NCI-H82 (cell line): ENCODE results near the gene PPP1R36.
"Not testable (repeated sequence)": the region's sequence is repeated elsewhere in the genome, so short reads cannot be mapped to it uniquely, and the experiment has no call there.

Source experiments
- DNase-seq: peaks from one replicate; lab custom pipeline; 2025; lab: John Stamatoyannopoulos, UW

PPP1R36 gene

DNA sequence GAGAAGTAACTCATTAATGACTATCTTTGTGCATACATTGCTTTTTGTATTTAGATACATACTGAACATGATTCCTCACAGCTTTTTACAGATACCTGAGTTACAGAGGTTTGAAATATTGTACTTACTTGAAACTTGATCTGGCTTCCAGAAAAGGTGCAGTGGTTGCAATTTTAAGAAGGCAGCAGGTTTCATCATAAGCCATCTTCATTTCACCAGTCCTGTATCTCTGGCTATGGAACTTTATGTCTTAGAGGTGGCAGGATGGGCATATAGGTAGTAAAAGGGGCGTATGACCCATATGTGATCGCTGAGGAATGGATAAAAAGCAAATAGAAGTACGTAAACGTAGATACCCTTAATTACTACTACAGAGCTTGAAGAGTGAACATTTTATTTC is 31.5 kb upstream of the PPP1R36 start:
- DNase-seq = no peak

DNA sequence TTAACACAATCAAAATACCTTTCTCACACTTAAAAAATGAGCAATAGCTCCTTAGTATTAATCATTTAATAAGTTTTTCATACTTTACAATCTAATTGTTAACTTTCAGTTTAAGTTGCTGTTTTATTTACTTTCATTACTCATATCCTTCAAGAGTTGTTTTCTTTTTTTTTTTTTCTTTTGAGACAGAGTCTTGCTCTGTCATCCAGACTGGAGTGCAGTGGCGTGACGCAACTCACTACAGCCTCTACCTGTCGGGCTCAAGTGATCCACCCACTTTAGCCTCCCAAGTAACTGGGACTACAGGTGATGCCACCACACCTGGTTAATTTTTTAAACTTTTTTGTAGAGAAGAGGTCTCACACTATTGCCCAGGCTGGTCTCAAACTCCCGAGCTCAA is 29.1 kb upstream of the PPP1R36 start:
- no peak for DNase-seq

DNA sequence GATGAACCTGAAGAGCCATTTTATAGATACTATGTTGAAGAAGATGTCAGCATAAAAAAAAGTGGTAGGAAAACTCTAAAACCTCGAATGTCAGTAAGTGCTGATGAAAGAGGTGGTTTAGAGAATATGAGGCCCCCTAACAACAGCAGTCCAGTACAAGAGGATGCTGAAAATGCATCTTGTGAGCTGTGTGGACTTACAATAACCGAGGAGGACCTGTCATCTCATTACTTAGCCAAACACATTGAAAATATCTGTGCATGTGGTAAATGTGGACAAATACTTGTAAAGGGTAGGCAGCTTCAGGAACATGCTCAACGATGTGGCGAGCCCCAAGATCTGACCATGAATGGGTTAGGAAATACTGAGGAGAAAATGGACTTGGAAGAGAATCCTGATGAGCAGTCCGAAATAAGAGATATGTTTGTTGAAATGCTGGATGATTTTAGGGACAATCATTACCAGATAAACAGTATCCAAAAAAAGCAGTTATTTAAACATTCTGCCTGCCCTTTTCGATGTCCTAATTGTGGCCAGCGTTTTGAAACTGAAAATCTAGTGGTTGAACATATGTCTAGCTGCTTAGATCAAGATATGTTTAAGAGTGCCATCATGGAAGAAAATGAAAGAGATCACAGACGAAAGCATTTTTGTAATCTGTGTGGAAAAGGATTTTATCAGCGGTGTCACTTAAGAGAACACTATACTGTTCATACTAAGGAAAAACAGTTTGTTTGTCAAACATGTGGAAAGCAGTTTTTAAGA is 27.0 kb upstream of the PPP1R36 start:
- DNase-seq = no peak

DNA sequence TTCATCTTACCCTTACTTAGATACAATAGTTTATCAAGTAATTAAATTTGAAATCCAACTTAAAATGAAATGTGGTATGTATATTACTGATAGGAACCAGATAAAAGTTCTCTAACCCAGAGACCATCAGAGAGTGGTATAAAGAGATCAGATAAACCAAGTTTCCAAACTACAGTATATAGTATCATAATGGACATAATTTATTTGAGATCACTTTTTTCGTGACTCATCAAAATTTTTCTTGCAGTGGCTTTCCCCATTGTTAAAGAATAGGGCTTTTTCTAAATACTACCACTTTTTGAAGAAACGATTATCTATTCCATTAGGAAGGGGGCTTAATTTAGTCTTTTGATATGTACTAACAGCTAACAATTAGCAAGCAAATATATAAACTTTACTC is 24.4 kb upstream of the PPP1R36 start:
- no peak for DNase-seq

DNA sequence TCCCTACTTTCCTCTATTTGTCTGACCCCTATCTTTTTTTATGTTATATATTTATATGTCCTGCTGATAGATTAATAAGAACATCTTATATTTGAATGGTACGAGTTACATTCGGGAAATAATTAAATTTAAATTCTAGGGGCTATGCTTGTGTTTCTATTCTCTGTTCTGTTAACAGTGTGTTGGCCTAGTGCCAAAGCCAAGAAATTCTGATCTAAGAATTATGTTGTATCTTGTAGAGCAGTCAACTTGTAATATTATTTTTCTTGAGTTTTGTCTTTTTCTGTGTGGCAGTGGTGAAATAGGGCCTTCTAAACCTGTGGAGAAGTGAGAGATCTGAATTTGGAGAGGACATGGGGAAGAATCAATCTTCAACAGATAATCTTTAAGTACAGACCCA is 18.2 kb upstream of the PPP1R36 start:
- DNase-seq = peak; percentile 13

DNA sequence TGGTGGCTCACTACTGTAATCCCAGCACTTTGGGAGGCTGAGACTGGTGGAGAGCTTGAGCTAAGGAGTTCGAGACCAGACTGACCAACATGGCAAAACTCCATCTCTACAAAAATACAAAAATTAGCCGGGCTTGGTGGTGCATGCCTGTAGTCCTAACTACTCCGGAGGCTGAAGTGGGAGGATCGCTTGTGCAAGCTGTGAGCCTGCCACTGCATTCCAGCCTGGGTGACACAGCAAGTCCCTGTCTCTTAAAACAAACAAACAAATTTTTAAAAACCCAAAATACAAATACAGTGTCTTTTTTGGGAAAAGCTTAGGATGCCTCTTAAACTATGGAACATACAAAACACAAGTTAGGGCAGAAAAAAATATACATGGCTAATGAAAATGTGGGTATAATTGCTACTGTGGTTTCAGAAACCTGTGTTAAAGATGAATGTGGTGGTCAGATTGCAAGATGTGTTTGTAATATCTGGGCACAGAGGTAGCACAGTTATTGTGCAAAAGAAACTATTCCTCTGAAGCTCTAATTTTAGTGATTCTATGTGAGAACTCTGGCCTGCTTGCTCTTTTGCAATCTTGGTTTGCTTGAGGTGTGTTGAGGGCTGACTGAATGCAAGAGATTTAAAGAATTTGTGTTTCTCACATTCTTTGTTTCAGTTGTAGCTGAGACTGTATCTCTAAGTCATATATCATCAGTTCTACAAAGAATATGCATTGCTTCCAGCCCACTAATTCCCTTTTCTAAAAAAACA is 13.1 kb upstream of the PPP1R36 start:
- DNase-seq = no peak

DNA sequence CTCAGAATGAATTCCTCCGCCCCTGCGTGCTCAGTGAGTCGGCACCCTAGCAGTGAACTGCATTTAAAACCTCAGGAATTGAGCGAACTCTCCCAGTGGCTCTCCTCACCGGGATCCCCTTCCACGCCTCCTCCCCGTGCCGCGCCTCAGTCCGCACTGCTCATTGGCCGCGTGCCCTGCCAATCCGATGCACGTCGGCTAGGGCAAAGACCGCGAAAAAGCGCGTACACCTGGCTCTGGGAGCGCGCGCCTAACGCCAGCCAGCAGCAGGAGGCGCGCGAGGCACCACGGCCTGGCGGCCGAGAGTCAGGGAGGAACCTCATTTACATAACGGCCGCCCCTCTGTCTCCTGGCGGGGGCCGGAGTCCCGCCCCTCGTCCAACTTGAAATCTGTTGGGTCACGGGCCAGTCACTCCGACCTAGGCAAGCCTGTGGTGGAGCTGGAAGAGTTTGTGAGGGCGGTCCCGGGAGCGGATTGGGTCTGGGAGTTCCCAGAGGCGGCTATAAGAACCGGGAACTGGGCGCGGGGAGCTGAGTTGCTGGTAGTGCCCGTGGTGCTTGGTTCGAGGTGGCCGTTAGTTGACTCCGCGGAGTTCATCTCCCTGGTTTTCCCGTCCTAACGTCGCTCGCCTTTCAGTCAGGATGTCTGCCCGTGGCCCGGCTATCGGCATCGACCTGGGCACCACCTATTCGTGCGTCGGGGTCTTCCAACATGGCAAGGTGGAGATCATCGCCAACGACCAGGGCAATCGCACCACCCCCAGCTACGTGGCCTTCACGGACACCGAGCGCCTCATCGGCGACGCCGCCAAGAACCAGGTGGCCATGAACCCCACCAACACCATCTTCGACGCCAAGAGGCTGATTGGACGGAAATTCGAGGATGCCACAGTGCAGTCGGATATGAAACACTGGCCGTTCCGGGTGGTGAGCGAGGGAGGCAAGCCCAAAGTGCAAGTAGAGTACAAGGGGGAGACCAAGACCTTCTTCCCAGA is 9.3 kb upstream of the PPP1R36 start, which contains the start of gene HSPA2:
HSPA2 (plus strand) TSS at position 534 of the 995 bp plus-strand sequence; CDS start at position 643, 109 bp downstream.
- DNase-seq = no peak

DNA sequence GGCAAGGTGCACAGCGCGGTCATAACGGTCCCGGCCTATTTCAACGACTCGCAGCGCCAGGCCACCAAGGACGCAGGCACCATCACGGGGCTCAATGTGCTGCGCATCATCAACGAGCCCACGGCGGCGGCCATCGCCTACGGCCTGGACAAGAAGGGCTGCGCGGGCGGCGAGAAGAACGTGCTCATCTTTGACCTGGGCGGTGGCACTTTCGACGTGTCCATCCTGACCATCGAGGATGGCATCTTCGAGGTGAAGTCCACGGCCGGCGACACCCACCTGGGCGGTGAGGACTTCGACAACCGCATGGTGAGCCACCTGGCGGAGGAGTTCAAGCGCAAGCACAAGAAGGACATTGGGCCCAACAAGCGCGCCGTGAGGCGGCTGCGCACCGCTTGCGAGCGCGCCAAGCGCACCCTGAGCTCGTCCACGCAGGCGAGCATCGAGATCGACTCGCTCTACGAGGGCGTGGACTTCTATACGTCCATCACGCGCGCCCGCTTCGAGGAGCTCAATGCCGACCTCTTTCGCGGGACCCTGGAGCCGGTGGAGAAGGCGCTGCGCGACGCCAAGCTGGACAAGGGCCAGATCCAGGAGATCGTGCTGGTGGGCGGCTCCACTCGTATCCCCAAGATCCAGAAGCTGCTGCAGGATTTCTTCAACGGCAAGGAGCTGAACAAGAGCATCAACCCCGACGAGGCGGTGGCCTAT is 8.3 kb upstream of the PPP1R36 start:
- DNase-seq = no peak

DNA sequence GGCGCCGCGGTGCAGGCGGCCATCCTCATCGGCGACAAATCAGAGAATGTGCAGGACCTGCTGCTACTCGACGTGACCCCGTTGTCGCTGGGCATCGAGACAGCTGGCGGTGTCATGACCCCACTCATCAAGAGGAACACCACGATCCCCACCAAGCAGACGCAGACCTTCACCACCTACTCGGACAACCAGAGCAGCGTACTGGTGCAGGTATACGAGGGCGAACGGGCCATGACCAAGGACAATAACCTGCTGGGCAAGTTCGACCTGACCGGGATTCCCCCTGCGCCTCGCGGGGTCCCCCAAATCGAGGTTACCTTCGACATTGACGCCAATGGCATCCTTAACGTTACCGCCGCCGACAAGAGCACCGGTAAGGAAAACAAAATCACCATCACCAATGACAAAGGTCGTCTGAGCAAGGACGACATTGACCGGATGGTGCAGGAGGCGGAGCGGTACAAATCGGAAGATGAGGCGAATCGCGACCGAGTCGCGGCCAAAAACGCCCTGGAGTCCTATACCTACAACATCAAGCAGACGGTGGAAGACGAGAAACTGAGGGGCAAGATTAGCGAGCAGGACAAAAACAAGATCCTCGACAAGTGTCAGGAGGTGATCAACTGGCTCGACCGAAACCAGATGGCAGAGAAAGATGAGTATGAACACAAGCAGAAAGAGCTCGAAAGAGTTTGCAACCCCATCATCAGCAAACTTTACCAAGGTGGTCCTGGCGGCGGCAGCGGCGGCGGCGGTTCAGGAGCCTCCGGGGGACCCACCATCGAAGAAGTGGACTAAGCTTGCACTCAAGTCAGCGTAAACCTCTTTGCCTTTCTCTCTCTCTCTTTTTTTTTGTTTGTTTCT is 7.6 kb upstream of the PPP1R36 start:
- DNase-seq = no peak

DNA sequence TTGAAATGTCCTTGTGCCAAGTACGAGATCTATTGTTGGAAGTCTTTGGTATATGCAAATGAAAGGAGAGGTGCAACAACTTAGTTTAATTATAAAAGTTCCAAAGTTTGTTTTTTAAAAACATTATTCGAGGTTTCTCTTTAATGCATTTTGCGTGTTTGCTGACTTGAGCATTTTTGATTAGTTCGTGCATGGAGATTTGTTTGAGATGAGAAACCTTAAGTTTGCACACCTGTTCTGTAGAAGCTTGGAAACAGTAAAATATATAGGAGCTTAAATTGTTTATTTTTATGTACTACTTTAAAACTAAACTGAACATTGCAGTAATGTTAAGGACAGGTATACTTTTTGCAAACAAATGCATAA is 6.9 kb upstream of the PPP1R36 start:
- DNase-seq = no peak

DNA sequence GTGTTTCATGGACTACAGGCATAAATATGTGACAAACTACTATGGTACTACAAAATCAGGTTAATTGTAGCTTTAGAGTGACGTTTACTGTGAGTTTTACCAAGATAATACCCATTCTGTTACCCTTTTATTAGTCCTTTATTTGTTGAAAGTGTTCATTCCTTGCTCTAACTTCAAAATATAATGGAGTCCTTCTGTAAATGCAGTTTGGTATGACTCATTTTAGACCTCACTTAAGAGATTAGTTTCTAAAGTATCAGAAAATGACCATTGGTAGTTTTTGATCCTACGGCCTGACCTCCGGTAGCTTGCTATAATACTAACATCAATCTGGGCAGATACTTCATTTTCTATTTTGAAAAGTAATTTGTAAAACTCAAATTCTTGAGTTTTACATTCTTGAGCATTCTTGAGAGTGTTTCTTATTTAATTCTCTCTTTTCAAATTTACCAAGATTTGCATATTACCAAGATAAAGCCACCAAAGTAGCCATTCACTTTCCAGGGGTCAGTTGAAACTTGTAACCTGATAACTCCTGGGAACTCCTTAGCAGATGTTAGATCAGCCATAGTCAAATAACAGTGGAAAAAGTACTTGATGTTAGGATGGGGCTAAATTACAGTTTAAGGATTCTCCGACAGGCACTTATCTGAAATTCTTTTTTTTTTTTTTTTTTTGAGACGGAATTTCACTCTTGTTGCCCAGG is 5.0 kb upstream of the PPP1R36 start:
- no peak for DNase-seq

DNA sequence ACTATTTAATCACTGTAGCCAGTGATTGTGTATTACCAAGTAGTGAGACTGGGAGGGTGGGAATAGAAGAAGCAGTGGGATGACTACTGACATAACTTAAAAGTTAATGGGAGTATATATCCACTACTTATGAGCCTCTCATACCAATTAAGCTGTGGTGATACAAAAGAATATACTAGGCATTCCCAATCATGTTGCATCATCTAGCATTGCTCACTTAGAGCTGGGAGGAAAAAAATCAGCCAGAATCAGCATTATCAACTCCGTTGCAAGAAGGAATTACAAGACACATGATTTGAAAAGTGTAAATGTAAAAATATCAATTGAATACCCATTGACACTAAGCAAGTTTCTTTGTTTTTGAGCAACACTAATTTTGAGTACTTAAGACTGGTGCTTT is 745 bp upstream of the PPP1R36 start:
- no peak for DNase-seq

DNA sequence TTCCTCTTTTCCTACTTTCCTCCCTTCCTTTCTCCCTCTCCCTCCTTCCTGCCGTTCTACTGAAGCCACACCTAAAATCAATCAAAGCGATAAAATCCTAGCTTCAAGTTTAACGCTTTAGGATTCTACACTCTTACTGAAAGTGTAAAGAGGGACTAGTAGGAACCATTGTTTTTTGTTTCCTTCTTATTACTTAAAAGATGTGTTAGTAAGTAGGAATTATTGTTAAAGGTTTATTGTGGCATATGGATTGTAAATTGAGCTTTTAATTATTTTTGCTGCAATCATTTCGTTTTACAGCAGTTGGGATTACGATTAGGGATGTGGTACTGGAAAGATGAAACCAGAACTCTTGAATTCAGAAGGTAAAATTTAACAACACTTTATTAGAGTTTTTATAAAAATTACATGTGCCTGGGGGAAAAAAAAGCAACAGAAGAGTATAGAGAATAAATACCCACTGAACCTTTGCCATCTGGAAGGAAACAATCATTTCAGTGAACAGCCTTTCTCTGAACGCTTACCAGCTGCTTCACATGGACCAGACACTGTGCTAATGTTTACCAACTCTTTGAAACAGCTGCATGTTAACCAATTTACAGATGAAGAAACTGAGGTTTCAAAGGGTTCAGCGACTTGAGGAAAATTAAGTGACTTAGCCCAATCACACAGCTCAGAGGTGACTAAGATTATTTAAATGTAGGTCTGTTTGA is 1.0 kb downstream of the PPP1R36 start:
- DNase-seq = peak; percentile 23

DNA sequence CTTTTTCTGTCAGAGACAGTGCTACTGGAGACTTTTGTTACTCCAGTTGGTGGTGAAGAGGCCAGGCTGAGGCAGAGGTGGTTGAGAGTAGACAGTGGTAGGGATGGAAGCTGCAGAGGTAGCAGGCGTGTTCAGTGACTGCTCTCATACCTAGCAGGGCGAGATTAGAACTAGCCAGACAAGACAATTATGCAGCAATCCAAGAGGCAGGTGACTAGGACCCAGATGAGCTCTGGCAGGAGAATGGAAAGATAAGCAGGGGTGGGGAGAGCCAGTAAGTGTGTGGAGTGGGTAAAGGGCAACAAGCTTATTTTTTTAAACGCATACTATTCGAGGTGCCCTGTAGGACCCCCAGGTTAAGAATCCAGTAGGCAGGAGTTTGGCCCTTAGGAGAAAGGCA is 4.8 kb downstream of the PPP1R36 start:
- peak; percentile 7 for DNase-seq

DNA sequence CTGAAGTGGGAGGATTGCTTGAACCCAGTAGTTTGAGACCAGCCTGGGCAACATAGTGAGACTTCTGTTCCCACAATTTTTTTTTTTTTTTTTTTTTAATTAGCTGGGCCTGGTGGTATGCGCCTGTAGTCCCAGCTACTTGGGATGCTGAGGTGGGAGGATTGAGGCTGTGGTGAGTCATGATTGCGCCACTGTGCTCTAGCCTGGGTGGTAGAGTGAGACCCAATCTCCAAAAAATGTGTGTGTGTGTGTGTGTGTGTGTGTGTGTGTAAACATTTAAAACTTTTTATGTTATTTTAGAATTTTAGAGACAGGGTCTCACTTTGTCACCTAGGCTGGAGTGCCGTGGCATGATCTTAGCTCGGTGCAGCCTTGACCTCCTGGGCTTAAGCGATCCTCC is 6.8 kb downstream of the PPP1R36 start:
- DNase-seq = no peak

DNA sequence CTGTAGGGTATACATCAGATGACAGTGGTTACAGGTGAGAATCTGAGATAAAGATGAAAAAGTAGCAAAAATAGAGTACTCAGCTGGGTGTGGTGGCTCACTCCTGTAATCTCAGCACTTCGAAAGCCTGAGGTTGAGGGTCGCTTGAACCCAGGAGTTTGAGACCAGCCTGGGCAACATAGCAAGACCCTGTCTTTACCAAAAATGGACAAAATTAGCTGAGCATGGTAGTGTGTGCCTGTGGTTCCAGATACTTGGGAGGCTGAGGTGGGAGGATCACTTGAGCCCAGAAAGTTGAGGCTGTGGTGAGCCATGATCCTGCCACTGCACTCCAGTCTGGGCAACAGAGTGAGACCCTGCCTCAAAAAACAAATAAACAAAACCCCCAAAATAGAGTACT is 8.5 kb downstream of the PPP1R36 start:
- not testable (repeated sequence) for DNase-seq

DNA sequence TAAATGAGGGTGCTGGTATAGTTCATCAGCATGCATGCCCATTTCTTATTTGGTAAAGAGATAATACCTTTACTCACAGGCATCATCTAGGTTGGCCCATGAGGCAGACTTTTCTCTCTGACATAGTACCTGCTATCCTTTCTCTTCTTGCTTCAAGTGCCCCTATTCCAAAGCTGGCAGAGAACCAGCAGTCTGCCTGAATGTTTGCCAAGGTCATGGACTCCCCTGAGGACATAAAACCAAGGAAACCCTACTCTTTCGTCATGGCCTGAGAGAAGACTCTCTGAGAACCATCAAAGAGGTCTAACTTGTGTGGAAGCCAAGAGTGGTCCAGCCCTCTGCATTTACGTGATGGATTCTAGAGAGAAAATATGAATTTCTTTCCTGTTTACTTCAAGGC is 11.9 kb downstream of the PPP1R36 start:
- no peak for DNase-seq

DNA sequence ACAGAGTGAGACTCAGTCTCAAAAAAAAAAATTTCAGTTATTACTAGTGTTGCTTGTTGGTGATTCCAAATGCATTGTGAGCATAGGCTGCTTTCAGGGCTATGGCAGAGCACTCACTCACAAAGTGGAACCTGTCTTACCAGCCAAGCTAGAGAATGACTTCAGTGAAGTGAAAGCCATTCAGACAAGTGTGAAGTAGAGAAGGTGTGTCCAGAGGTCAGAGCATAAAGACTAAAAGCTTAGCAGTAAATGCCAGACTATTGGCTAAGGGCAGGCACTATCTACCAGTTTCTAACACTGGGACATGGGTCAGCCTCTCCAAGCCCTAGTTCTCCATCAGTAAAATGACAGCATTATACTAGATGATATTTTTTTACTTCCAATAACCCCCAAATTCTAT is 12.7 kb downstream of the PPP1R36 start:
- no peak for DNase-seq

DNA sequence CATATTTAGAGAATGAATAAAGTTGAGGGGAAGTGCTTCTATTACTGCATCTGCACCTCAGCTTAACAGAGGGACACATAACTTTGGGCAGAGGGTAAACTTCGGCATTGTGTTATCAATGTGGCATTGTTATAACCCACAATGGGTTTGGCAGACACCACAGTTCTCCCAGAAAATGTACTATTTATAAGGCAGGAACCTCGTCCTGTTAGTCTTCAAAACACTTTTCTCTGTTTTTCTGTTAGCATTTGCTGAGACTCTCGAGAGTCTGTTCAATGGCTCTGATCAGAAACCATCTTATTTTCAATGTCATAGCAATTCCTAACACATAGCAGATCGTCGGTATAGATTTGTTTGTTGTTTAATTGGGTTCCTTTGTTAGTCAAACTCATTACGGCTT is 13.9 kb downstream of the PPP1R36 start:
- no peak for DNase-seq
